HG03565 (cell line): ENCODE measurements around the gene CX3CL1.

Source experiments
- ATAC-seq: cut with Tn5 transposase; IDR thresholded peaks from one replicate; pipeline ENCODE4 v1.9.1; 2021; ENCODE audit warnings: mild to moderate bottlenecking, moderate library complexity; ENCODE audit not compliant: unreplicated experiment

CX3CL1 gene

GRCh38 chr16:57403965-57404817 lies 31.9 kb downstream of the CX3CL1 start, which contains the start of gene CCL17:
CCL17 (plus strand) TSS chr16:57404767; CDS start chr16:57413933, 9,166 bp downstream.
- no peak for ATAC-seq

- no peak for ATAC-seq
These were observed 32.8 kb downstream of the CX3CL1 start for GRCh38 chr16:57405097-57405496.

GRCh38 chr16:57406881-57407280 lies 34.6 kb downstream of the CX3CL1 start:
- ATAC-seq: no peak

- no peak for ATAC-seq
These were observed 35.4 kb downstream of the CX3CL1 start for GRCh38 chr16:57407521-57408353.

GRCh38 chr16:57409065-57409464 lies 36.8 kb downstream of the CX3CL1 start:
- ATAC-seq: no peak

- ATAC-seq: no peak
These were observed 37.7 kb downstream of the CX3CL1 start for GRCh38 chr16:57409870-57410587.

GRCh38 chr16:57411362-57411976 lies 39.2 kb downstream of the CX3CL1 start:
- ATAC-seq: no peak

GRCh38 chr16:57412584-57412983 lies 40.3 kb downstream of the CX3CL1 start:
- no peak for ATAC-seq

- peak; percentile 70 for ATAC-seq
These were observed 41.0 kb downstream of the CX3CL1 start for GRCh38 chr16:57413301-57413730.

GRCh38 chr16:57413733-57414132 lies 41.4 kb downstream of the CX3CL1 start:
- ATAC-seq: no peak

GRCh38 chr16:57416084-57416483 lies 43.8 kb downstream of the CX3CL1 start:
- ATAC-seq: no peak

- no peak for ATAC-seq
These were observed 47.2 kb downstream of the CX3CL1 start for GRCh38 chr16:57419506-57419905.

- ATAC-seq: no peak
These were observed 50.0 kb downstream of the CX3CL1 start for GRCh38 chr16:57422026-57422944.

GRCh38 chr16:57423152-57423551 lies 50.9 kb downstream of the CX3CL1 start:
- no peak for ATAC-seq

GRCh38 chr16:57424583-57424982 lies 52.3 kb downstream of the CX3CL1 start:
- no peak for ATAC-seq

GRCh38 chr16:57426356-57426755 lies 54.1 kb downstream of the CX3CL1 start:
- ATAC-seq: no peak

GRCh38 chr16:57427307-57427706 lies 55.0 kb downstream of the CX3CL1 start:
- no peak for ATAC-seq

GRCh38 chr16:57427824-57428223 lies 55.5 kb downstream of the CX3CL1 start:
- no peak for ATAC-seq

GRCh38 chr16:57430955-57431354 lies 58.7 kb downstream of the CX3CL1 start:
- no peak for ATAC-seq

GRCh38 chr16:57432505-57432904 lies 60.2 kb downstream of the CX3CL1 start:
- no peak for ATAC-seq
